H9 (cell line): ENCODE results near the gene GBA2. TPM values are rescaled to one million over a fixed set of nuclear protein-coding genes. Genes with fewer than 3 reads are reported as not detected.

Source experiments
- DNase-seq: peaks from one replicate; pipeline ENCODE4 v3.0.0-alpha.2; 2017
- H2AFZ ChIP-seq: one replicate; pipeline ENCODE4 v1.6.1; 2013; ENCODE audit warnings: mild to moderate bottlenecking, low read length, control low read depth, moderate library complexity
- H2AK5ac ChIP-seq: 2 replicates; pipeline ENCODE4 v1.6.1; 2013; ENCODE audit warnings: low read length, control low read depth, mixed read lengths; ENCODE audit not compliant: insufficient read length
- H2BK120ac ChIP-seq: one replicate; pipeline ENCODE4 v1.6.1; 2013; ENCODE audit warnings: low read depth, mild to moderate bottlenecking, low read length, control low read depth, inconsistent platforms; ENCODE audit not compliant: poor library complexity, severe bottlenecking
- H2BK12ac ChIP-seq: 2 replicates; pipeline ENCODE4 v1.6.1; 2013; ENCODE audit warnings: low read length, control low read depth, mixed read lengths, low read depth; ENCODE audit not compliant: insufficient read length
- H2BK15ac ChIP-seq: 2 replicates; pipeline ENCODE4 v1.6.1; 2013; ENCODE audit warnings: low read depth, low read length, control low read depth
- H2BK20ac ChIP-seq: one replicate; pipeline ENCODE4 v1.6.1; 2013; ENCODE audit warnings: low read depth, mild to moderate bottlenecking, low read length, control low read depth, inconsistent platforms; ENCODE audit not compliant: poor library complexity, severe bottlenecking
- H2BK5ac ChIP-seq: 2 replicates; pipeline ENCODE4 v1.6.1; 2013; ENCODE audit warnings: low read length, control low read depth, mixed read lengths; ENCODE audit not compliant: insufficient read length
- H3K14ac ChIP-seq: 2 replicates; pipeline ENCODE4 v1.6.1; 2013; ENCODE audit warnings: low read length, control low read depth; ENCODE audit not compliant: insufficient read depth
- H3K18ac ChIP-seq: 2 replicates; pipeline ENCODE4 v1.6.1; 2013; ENCODE audit warnings: low read depth, mild to moderate bottlenecking, mixed read lengths, low read length, control low read depth; ENCODE audit not compliant: insufficient read length
- H3K23ac ChIP-seq: 2 replicates; pipeline ENCODE4 v1.6.1; 2013; ENCODE audit warnings: low read length, control low read depth, mixed read lengths, low read depth; ENCODE audit not compliant: insufficient read length
- H3K23me2 ChIP-seq: 2 replicates; pipeline ENCODE4 v1.6.1; 2013; ENCODE audit warnings: low read depth, mild to moderate bottlenecking, mixed read lengths, low read length, control low read depth; ENCODE audit not compliant: insufficient read length, poor library complexity, severe bottlenecking
- H3K27ac ChIP-seq: 2 replicates; pipeline ENCODE4 v1.5.1; 2013; ENCODE audit warnings: low read length, control low read depth, mixed read lengths, low read depth; ENCODE audit not compliant: insufficient read length
- H3K27me3 ChIP-seq: 2 replicates; pipeline ENCODE4 v1.6.1; 2013; ENCODE audit warnings: low read length, control low read depth, inconsistent platforms; ENCODE audit not compliant: insufficient read depth
- H3K4ac ChIP-seq: 2 replicates; pipeline ENCODE4 v1.6.1; 2013; ENCODE audit warnings: low read depth, mild to moderate bottlenecking, control low read depth, inconsistent platforms, low read length, moderate library complexity
- H3K4me1 ChIP-seq: 2 replicates; pipeline ENCODE4 v1.6.1; 2013; ENCODE audit warnings: low read length, control low read depth, inconsistent platforms; ENCODE audit not compliant: insufficient read depth
- H3K4me2 ChIP-seq: 2 replicates; pipeline ENCODE4 v1.6.1; 2013; ENCODE audit warnings: low read length, control low read depth, mixed read lengths; ENCODE audit not compliant: insufficient read length, insufficient read depth
- H3K56ac ChIP-seq: 2 replicates; pipeline ENCODE4 v1.6.1; 2013; ENCODE audit warnings: low read depth, mild to moderate bottlenecking, mixed read lengths, low read length, control low read depth; ENCODE audit not compliant: insufficient read length
- H3K79me1 ChIP-seq: 2 replicates; pipeline ENCODE4 v1.6.1; 2013; ENCODE audit warnings: low read depth, mild to moderate bottlenecking, moderate library complexity, low read length, control low read depth, inconsistent platforms; ENCODE audit not compliant: insufficient read depth, poor library complexity, severe bottlenecking
- H3K79me2 ChIP-seq: 2 replicates; pipeline ENCODE4 v1.6.1; 2013; ENCODE audit warnings: low read length, control low read depth, inconsistent platforms; ENCODE audit not compliant: insufficient read depth
- H3K9ac ChIP-seq: 2 replicates; pipeline ENCODE4 v1.6.1; 2013; ENCODE audit warnings: low read length, control low read depth, mixed read lengths; ENCODE audit not compliant: insufficient read length; ENCODE audit errors: extremely low read depth
- H3K9me3 ChIP-seq: one replicate; pipeline ENCODE4 v1.6.1; 2013; ENCODE audit warnings: low read depth, low read length, inconsistent platforms; ENCODE audit not compliant: control insufficient read depth
- H3T11ph ChIP-seq: one replicate; pipeline ENCODE4 v1.6.1; 2013; ENCODE audit warnings: mild to moderate bottlenecking, low read length, control low read depth, inconsistent platforms
- H4K20me1 ChIP-seq: one replicate; pipeline ENCODE4 v1.6.1; 2013; ENCODE audit not compliant: control insufficient read depth, insufficient read length, insufficient read depth
- H4K5ac ChIP-seq: 2 replicates; pipeline ENCODE4 v1.6.1; 2013; ENCODE audit warnings: low read depth, mild to moderate bottlenecking, mixed read lengths, low read length, control low read depth; ENCODE audit not compliant: insufficient read length
- H4K8ac ChIP-seq: replicated peaks from 2 replicates; pipeline ENCODE4 v1.6.1; 2013; ENCODE audit warnings: low read length, control low read depth, mixed read lengths, low read depth; ENCODE audit not compliant: insufficient read length
- H4K91ac ChIP-seq: 2 replicates; pipeline ENCODE4 v1.6.1; 2013; ENCODE audit warnings: low read depth, mild to moderate bottlenecking, moderate library complexity, mixed read lengths, low read length, control low read depth; ENCODE audit not compliant: insufficient read length
- H3K27ac Mint-ChIP-seq, 3 experiments: 2 replicates in 2 of 3; 3 replicates in 1 of 3; pipeline ENCODE4 v1.8.0; 2020 to 2021; ENCODE audit warnings: mixed read lengths in 3 of 3, mild to moderate bottlenecking in 1 of 3, moderate library complexity in 1 of 3
- H3K27me3 Mint-ChIP-seq: 2 replicates; pipeline ENCODE4 v1.8.0; 2021; ENCODE audit warnings: low read depth, mild to moderate bottlenecking, moderate library complexity, mixed read lengths
- H3K36me3 Mint-ChIP-seq, 3 experiments: 2 replicates in 2 of 3; 3 replicates in 1 of 3; pipeline ENCODE4 v1.8.0; 2020 to 2021; ENCODE audit warnings: low read depth in 3 of 3, mixed read lengths in 3 of 3; ENCODE audit not compliant: insufficient read depth in 1 of 3
- H3K4me1 Mint-ChIP-seq, 2 experiments: 2 replicates each; pipeline ENCODE4 v1.8.0; 2020; ENCODE audit warnings: mixed read lengths in 2 of 2
- H3K4me3 Mint-ChIP-seq, 2 experiments: 2 replicates in 1 of 2; 3 replicates in 1 of 2; pipeline ENCODE4 v1.8.0; 2020 to 2021; ENCODE audit warnings: mild to moderate bottlenecking in 2 of 2, mixed read lengths in 2 of 2, moderate library complexity in 1 of 2
- H3K9me3 Mint-ChIP-seq, 2 experiments: 2 replicates in 1 of 2; 3 replicates in 1 of 2; pipeline ENCODE4 v1.8.0; 2020; ENCODE audit warnings: mild to moderate bottlenecking in 2 of 2, mixed read lengths in 2 of 2, moderate library complexity in 1 of 2
- WGBS: extraction: QIAGEN DNeasy Blood & Tissue Kit; methylation state at CpG from one replicate; pipeline ENCODE4 v1.1.7; 2013; ENCODE audit warnings: missing lambda C conversion rate, low lambda C conversion rate, mixed read lengths; ENCODE audit not compliant: insufficient read length; ENCODE audit errors: extremely low coverage; 5-methylcytosine and 5-hydroxymethylcytosine counted together
- total RNA-seq: library from RNA; stranded (reverse); gene quantifications from 2 replicates; pipeline ENCODE4 v1.2.1, GENCODE V29; 2021
- TF ChIP-seq, protein P1 (sequence below): fragments of 200-600 bp; sonication (generic); conservative IDR thresholded peaks from 3 replicates; pipeline ENCODE4 v1.8.0; 2021; ENCODE audit warnings: antibody characterized with exemption, mild to moderate bottlenecking

The GBA2 gene
- total RNA-seq, 1 experiment from 2014 or later = 103 TPM

DNA sequence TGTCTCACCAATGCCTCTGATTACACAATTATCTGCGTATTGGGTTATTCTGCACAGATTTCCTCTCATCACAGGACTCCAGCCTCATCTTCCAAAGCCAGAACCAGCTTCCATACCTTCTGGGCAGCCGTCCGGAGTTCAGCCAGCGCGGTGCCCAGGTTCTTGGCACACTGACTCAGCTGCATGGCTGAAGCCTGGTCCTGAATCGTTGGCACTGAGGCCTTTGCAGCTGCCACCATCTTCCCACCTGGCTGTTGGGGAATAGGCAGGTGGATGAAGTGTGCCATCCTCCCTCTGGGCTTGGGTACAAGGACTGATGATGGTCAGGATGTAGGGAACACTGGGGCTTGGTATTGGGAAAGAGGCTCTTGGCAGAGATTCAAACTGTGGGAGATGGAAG lies 34.9 kb downstream of the GBA2 start:
- Histone ChIP-seq H3K23me2 (no peaks in the 10 kb centered on the region), H3K79me1 (no peaks in the 10 kb centered on the region), H3K23ac (no peak overlapping the region), H2BK120ac (no peak overlapping the region), H3K4me2 (no peak overlapping the region), H4K8ac (no peak overlapping the region), H3K27ac (no peak overlapping the region), H2AK5ac (no peak overlapping the region), H3K9ac (no peak overlapping the region), H4K5ac (no peak overlapping the region), H2BK20ac (no peak overlapping the region), H2BK12ac (no peak overlapping the region), H4K91ac (no peak overlapping the region), H3K4ac (no peak overlapping the region), H3K14ac (no peak overlapping the region), H3K18ac (no peak overlapping the region), H3K79me2 (no peaks in the 10 kb centered on the region), H3K27me3 (no peaks in the 10 kb centered on the region), H3K9me3 (no peaks in the 10 kb centered on the region), H3T11ph (no peak overlapping the region), H2AFZ (no peak overlapping the region), H2BK15ac (no peak overlapping the region), H3K56ac (no peak overlapping the region), H3K4me1 (no peaks in the 10 kb centered on the region), H2BK5ac (no peak overlapping the region), H4K20me1 (no peaks in the 10 kb centered on the region)
- Mint-ChIP-seq H3K27ac (no peak overlapping the region), H3K36me3 (peaks cover 56 to 91% (median 88%) of the 10 kb centered on the region in 3 experiments), H3K4me3 (no peak overlapping the region), H3K27me3 (no peaks in the 10 kb centered on the region; the same call in 1 of the 2 replicates), H3K4me1 (peaks cover 0 to 9% of the 10 kb centered on the region in 2 experiments; a peak in 2 of 4 replicates), H3K9me3 (no peaks in the 10 kb centered on the region)
- DNase-seq = no peak
- TF ChIP-seq, protein P1, sequence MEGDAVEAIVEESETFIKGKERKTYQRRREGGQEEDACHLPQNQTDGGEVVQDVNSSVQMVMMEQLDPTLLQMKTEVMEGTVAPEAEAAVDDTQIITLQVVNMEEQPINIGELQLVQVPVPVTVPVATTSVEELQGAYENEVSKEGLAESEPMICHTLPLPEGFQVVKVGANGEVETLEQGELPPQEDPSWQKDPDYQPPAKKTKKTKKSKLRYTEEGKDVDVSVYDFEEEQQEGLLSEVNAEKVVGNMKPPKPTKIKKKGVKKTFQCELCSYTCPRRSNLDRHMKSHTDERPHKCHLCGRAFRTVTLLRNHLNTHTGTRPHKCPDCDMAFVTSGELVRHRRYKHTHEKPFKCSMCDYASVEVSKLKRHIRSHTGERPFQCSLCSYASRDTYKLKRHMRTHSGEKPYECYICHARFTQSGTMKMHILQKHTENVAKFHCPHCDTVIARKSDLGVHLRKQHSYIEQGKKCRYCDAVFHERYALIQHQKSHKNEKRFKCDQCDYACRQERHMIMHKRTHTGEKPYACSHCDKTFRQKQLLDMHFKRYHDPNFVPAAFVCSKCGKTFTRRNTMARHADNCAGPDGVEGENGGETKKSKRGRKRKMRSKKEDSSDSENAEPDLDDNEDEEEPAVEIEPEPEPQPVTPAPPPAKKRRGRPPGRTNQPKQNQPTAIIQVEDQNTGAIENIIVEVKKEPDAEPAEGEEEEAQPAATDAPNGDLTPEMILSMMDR = no peak
- no CpG with 5 or more reads among the region's 6 CpGs for WGBS
